ENCODE data around the gene SIK3.

DNA sequence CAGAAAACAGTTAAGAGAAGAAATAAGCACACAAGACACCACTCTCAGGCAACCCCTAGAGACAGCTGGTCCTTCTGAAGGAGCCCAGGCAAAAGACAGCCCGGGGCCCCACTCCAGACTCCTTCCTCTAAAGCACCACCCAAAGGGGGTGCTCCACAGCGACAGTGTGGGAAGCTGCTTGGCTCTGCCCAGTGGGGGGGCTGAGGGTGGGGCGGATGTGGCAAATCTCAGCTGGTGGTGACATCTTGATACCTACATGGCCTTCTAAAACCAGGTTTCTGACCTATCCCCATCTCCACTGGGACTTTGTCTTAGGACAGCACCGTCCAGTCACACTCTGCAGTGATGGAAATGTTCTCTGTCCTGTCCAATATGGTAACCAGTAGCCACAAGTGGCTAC, 250.6 kb downstream of the SIK3 start:
- TF ChIP-seq, protein P1, sequence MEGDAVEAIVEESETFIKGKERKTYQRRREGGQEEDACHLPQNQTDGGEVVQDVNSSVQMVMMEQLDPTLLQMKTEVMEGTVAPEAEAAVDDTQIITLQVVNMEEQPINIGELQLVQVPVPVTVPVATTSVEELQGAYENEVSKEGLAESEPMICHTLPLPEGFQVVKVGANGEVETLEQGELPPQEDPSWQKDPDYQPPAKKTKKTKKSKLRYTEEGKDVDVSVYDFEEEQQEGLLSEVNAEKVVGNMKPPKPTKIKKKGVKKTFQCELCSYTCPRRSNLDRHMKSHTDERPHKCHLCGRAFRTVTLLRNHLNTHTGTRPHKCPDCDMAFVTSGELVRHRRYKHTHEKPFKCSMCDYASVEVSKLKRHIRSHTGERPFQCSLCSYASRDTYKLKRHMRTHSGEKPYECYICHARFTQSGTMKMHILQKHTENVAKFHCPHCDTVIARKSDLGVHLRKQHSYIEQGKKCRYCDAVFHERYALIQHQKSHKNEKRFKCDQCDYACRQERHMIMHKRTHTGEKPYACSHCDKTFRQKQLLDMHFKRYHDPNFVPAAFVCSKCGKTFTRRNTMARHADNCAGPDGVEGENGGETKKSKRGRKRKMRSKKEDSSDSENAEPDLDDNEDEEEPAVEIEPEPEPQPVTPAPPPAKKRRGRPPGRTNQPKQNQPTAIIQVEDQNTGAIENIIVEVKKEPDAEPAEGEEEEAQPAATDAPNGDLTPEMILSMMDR (IDR thresholded peaks at IDR 0.05; ENCODE audit: low read length), result no peak
- TF ChIP-seq EZH2 (optimal IDR thresholded peaks at IDR 0.05; ENCODE audit: low read depth, low read length), result no peak

All from MM.1S (cell line).